Tongue (tissue), 2 donors: ENCODE data around the gene MYRIP. TPM values are rescaled to one million over a fixed set of nuclear protein-coding genes. Genes with fewer than 3 reads are reported as not detected.
A peak's percentile ranks its signal among the peaks of the same experiment; 100 is the strongest.
"Not testable (repeated sequence)": the region's sequence is repeated elsewhere in the genome, so short reads cannot be mapped to it uniquely, and the experiment has no call there.

Source experiments
- DNase-seq: peaks from one replicate; pipeline ENCODE4 v3.0.0-alpha.2; 2015
- total RNA-seq: library from RNA; depleted of rRNA; stranded (reverse); fragments of >200 nt; gene quantifications from one replicate; pipeline ENCODE4 v1.2.3, GENCODE V29; 2014

The MYRIP gene
- total RNA-seq, 1 donor from 2014 or later: 3.7 TPM

DNA sequence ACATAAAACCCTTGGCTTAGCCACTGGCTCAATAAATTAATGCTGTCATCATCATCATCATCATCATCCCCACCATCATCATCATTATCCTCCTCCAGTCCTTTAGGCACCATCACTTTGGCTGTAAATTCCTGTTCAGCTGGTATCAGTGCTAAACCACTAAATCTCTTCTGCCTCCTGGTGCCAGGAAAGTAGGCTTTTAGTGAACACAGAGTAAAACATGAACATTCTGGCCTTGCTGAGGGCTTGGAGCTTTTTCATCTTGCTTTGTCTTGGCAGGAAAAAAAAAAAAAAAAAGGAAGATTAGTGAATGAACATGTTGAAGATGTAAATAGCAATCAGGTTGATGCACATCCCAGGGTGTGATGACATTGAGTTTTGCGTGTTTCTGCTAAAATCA is 432.8 kb downstream of the MYRIP start:
- DNase-seq: peak; percentile 16

DNA sequence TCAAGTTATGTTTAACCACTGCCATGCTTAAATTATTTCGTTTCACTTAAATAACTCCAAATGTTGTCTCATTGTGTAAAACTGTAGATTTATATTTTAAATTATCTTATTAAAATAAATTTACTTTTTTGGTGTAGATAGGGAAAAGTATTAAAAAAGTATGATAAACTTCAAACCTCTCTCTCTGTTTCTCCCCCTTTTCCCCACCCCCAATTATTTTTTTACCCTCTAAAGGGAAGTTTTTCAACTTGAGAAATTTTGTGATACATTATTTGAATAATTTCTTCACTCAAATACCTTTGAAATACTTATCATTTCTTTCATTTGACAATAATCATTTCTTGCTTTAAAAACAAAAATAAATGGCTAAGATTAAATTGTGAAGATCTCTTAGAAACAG is 433.2 kb downstream of the MYRIP start:
- DNase-seq: no peak

DNA sequence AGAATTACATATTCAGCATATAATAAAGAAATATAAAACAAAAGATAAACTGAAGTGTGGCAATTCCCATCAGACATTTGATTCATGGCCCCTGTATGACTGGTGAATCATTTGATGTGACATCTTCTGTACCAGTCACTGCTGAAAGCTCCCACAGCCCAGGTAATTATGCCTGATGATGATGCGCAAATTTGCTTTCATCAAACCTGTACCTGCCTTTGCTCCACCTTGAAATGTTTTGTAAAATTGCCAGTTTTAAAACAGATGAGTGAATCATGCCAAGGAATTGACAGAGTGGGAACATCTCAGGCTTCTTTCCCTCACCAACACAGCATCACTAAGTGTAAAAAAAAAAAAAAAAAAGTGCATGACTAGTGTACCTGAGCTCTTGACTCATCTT is 433.6 kb downstream of the MYRIP start:
- no peak for DNase-seq

DNA sequence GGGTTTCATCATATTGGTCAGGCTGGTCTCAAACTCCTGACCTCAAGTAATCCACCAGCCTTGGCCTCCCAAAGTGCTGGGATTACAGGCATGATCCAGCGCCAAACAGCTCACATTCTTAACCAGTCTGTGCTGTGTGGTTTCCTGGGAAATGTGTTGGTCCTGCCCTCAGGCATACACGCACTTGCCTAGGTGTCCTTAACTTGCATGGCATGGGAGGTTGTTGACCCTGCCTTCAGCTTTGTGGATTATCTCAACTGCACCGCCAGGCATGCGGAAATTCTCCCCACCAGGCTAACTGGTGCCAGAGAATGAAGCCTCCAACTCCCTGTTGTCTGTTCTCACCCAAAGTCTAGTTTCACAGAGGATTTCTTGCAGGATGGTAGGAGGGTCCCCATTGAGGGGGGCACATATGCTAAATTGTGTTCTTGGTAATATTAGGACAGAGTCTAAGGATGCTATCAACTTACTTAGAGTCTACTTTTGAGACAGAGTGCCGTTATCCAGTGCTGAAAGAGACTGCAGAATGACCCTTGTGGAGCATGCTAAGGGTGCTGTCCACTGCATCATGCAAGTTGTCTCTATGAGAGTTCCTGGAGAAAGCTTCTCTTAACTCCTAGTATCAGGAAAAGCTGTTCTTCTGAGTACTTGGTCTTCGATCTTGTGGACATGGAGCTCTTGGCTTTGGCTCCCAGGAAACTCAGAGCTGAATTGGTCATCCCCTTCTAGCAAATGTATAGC is 438.5 kb downstream of the MYRIP start:
- no peak for DNase-seq

DNA sequence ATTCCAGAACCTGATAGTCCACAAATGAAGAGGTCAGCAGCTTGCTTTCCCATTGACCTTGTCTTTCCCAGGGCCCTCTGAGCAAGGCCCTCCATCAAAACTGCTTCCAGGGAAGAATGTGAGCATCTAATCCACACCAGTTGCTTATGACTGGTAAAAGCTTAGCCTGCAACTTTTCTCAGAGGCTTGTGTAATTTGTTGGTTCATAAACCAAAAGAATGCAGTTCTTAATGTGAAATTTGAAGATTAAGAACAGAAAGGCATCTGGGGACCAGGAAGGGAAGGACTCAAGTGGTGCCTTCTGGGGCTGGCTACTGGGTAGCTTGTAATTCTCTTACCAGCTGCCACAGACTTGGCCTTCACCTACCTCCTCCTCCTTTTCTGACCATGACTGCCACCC is 439.2 kb downstream of the MYRIP start:
- no peak for DNase-seq

DNA sequence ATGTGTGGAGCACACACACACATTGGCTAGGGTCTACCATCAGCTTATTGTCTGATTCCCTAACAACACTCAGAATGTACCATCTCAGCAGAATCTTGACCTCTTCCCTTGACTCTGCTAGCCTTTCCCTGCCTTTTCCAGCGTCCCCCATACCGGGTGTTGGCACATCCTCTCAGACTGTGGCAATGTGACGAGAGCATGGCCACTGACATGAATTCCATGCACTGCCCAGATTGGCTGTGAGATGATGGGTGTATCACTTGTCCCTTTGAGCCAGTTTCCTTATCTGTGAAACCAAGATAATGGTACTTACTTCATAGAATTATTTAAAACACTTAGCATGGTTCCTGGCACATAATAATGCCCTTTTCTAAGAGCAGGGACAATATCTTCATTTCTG is 439.8 kb downstream of the MYRIP start:
- DNase-seq: no peak

DNA sequence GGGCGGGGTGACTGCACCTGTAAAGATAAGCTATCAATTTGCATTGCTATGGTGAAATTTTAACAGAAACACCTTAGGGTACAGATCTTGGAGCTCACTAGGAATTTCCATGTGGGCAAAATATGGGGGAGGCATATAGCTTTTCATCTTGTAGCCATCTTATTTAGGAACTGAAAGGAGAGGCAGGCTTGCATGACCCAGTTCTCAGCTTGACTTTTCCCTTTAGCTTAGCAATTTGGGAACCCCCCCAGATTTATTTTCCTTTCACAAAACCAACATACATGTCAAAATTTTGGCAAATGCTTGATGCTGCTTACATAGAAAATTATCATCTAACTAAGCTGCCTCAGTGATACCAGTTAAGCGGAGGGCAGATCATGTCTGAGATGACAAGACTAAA is 445.1 kb downstream of the MYRIP start:
- no peak for DNase-seq

DNA sequence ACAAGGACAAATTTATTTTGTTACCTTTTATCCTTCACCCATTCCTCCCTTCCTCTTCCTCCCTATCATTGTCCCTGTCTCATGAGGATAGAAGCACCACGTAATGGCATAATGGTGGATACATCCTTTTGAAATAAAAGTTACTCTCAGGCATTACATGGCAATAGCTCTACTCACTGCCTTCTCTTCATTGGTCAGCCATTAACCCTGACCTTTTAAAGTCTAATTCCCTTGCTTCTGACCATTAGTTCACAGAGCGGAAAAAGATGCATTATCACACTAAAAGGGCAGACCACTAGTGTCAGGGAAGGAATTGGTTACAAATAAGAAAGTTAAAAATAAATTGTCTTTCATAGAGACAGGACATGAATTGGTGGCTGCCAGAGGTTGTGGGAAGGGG is 445.5 kb downstream of the MYRIP start:
- DNase-seq: no peak

DNA sequence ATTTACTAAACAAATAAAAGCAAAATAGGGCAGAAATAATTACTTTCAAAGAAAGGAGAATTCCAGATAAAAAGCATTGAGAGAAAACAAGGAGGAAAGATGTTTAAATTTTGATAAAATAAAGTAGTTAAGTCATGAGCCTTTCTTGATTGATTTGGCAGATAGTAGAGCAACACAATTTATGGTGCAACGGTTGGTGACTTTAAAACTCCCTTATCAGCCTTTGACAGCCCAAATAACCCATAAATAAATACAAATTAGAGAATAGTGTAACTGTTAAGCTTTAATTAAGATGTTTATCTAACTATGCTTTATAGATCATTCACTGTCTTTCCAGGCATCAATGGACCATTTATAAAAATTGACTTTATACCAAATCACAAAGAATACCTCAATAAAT is 446.1 kb downstream of the MYRIP start:
- DNase-seq: no peak

DNA sequence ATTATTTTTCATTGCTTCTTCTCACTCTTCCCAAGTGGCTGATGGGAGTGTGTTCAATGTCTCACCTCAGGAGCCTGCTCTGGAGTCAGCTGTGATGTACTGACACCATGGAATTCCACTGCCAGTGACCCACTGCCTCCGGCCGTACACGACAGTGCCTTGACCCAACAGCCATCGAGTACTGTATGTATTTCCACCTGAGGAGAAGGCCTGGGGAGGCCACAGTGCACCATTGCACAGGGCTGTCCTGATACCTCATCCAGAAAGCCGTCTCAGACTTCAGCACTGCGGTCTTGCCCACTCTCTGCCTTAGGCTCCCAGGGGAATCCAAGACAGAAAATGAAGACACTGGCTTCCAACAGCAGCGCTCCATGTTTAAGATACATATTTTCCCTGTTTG is 448.7 kb downstream of the MYRIP start:
- no peak for DNase-seq

DNA sequence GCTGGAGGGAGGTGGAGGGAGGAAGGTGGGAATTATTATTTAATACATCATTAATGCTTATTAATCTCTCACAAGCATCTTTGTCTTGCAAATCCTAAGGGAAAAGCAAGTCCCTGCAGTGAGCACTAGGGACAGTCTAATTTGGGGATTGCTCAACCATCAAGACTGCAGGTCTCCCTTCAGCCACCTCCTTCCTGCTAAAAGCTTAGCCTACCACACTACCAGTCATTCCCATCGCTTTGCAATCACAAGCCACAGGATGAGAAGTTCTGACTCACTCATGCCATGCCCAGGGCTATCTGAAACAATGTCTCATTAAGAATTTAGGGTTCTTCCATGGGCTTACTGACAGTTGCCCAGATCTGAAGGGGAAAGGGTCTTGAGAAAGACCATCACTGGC is 449.1 kb downstream of the MYRIP start:
- DNase-seq: no peak

DNA sequence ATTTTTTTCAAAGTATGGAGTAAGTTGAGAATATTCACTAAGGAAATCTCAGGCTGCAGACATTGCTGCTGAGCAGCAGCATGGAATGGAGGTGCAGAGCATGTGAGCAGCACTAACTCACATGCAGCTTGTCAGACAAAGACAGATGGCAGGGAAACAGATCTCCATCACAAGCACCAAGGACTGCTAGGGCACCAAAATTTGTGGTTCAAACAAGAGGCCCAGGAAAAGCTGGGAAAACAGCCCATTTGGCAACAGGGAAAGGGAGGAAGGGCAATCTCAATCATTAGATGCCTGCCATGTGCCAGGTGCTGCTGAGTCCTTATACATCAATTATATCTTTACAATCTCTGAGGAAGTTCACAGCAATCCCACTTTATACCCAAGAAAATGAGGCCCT is 452.9 kb downstream of the MYRIP start:
- no peak for DNase-seq

DNA sequence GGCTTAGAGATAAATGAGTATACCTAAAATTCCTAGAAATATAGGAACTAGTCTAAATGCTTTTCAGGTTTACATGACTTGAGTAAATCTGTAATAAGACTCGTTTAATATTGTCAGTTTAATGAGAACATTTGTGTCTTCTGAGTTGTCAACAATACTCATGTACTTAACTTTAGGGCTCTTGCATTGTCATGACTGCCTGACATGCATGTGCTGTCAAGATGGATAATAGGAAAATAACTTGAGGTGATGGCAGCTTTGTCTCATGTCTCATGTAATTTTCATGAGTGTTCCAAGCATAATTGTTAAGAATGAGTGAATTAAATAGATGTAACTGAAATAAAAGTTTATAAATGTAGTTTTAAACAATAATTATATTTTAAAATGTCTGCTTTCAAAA is 455.0 kb downstream of the MYRIP start:
- DNase-seq: no peak

DNA sequence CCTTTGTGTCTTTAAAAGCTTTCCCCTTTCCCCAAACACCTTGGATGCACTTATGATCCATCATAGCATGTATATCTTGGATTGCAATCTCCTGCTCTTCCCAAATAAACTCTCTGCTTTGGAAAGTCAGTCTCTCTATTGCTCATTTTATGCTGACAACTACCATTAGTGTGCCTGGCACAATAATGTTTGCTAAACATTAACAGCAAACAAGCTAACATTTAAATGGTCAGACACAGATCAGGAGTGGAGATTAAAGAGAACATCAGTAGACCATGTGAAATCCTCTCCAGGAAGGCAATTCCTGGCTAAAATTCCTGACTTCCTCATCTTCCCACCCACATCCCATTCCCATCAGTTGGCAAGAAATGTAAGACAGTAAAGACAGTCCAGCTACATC is 455.8 kb downstream of the MYRIP start:
- DNase-seq: no peak

DNA sequence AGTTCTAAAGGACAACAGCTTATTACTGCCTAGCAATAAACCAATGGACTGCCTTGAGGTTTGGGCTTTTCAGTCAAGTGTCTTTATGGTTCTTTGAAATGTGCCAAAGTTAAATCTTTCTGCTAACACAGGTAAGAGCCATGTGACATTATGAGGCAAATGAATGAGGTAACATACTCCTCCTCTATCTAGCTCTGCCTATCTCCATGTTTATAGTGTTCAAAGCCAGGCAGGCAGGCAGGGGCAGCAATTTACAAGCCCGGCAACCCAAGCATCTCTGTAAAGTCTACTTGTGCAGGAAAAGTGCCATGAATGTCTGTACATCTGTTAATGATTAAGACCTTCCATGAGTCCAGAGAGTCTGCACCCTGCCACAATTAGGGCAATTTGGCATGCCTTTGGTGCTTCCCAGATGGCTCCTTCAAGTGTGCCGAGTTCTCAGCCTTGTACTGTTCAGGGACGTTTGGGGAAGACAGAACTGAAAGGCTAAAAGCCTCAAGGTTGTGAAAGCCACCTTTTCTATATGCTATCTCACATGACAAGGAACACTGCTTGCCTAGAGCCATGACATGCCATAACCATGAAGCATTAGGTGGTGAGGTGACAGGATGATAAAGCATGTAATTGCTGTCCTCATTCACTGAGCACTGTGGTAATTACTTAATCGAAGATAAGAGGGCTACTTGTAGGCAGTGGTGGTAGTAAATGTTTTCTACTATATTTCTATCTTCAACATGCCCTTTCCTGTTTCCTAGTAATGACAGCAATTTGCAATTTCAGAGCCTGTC is 458.7 kb downstream of the MYRIP start:
- DNase-seq: no peak

DNA sequence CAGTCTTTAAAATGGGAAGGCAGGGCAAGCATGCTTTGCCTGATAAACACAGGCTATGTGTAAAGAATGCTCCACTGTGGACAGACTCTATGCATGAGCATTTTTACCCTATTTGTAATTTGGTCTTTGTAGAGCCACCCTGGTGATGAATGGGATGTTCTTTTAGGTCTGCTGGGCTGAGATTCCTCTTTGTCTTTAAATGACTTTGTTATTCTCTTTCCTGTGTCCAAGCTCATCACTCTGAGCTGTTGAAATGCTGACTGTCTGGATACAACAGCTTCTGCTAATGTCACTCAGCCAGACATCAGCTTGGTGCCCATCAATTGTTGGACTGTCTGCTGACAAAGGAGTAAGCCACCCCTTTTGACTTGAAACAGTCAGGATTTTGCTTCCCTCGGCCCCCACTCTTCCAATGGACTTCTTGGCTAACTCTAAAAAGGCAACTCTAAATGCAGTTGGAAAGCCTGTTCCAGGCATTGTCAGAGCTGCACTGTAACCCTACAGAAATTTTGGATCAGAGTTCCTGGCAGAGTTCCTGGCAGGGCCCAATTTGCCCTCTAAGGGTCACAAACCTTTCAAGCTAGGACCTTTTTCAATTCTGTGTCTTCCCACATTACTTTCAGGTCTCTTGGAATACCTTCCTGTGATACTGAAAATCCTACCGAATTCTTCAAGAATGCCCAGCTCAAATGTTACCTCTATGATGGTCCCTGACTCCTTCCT is 459.6 kb downstream of the MYRIP start:
- DNase-seq: no peak

DNA sequence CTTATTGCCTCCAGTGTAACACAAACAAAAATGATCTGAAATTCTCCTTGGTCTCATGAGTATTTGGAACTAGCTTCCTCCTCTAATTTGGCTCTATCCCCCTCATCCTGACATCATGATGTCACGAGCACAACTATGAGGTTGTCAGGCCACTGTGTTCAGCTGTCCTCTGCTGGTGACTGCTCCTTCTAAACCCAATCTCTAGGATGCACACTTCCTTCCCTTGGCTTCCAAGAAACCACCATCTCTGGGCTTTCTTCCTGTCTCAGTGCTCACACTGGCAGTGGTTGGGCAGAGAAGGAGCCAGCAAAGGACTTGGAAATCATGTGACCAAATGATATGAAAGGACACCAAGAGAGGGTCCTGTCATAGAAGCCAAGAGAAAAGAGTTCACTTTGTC is 469.4 kb downstream of the MYRIP start:
- no peak for DNase-seq

DNA sequence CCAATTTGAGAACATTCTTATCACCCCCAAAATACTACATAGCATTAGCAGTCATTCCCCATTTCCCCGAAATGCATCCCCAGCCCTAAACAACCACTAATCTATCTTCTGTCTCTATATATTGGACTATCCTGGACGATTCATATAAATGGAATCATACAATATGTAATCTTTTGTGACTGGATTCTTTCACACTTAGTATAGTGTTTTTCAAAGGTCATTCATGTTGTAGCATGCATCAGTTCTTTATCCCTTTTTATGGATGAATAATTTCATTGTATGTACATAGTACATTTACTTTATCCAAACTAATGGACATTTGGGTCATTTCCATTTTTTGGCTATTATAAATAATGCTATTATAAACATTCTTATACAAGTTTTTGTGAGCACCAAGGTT is 472.6 kb downstream of the MYRIP start:
- no peak for DNase-seq

DNA sequence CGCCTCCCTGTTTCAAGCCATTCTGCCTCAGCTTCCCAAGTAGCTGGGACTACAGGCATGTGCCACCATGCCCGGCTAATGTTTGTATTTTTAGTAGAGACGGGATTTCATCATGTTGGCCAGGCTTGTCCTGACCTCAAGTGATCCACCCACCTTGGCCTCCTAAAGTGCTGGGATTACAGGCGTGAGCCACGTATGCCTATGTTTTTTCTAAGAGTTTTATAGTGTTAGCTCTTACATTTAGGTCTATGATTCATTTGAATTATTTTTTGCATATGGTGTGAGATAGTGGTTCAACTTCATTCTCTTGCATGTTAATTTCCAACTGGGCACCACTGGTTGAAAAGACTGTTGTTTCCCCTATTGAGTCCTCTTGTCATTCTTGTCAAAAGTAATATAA is 473.6 kb downstream of the MYRIP start:
- not testable (repeated sequence) for DNase-seq

DNA sequence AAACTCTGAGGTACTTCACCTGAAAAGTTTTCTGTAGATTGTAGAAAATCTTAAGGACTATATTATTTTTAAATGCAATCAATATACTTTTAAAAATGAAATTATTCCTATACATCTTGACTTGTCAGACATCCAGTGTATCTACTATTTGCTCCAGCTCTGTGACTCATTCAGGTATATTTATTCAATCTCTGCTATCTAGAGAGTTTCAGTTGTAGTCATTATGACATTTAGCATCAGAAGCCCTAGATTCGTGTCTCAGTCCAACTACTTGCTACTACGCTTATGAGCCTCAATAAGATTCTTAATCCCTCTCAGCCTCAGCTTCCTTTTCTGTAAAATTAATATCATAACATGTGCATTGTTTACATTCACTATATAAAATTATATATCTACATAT is 477.8 kb downstream of the MYRIP start:
- no peak for DNase-seq

DNA sequence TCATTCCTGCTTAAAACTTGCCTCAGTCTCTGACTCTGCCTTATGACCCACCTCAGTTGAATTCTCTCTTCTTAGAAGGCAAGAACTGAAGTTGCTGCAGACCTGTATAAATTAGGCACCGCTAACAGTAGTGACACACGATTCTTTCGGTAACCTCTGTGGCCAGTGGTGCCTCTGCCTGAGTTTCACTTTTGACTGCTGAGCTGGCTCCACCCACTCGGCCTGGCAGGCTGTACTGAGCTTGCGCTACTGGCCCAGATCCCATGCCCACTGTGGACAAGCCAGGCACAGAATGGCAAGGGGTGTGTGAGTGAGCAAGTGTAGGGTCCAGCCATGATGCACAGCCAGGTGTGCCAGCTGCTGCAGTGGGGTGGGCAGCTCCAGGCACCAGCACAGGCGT is 481.0 kb downstream of the MYRIP start:
- no peak for DNase-seq

DNA sequence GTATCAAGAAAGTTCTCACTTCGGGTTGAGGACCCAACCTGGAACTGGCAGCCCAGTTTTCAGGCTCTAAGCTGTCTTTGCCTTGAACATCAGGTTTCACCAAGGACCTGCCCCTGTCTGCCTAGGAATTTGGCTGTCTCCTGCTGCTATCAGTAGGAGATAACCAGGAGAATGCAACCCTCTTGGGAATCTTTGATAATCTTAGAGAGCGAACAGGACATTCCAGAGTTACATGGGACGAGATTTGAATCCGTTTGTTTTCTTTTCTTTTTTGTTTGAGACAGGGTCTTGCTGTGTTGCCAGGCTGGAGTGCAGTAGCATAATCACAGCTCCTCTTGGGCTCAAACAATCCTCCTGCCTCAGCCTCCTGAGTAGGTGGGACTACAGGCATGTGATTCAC is 482.1 kb downstream of the MYRIP start:
- DNase-seq: no peak

DNA sequence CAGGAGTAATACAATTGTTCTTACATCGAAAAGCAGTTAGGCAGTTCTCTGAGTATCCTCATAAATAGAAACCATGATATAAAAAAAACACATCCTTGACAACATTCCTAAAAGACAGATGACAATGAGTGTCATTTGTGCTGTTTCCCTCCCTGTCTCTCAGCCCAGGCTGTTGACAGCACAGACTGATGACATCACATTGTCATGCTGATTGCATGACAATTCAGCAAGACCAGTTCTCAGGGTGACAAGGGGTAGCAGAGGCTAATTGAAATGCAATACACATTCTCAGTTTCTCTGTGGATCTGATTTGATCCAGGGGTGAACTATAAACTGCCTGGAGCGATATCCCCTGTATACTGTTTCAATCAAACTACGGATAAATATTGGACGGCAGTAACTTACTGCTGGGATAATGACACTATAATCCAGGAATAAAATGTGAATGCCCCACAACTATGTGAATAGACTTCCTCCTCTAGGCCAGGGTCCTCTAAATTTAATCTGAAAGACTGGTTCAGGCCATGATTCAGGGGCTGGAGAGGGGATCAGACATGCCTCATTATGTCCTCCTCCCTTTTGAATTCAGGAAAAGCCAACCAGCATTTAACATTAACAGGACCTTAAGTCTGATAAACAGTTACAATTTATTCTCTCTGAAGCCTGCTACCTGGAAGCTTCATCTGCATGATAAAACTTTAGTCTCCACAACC is 483.4 kb downstream of the MYRIP start:
- DNase-seq: no peak
